Fibroblast of lung (primary cell): ENCODE results near the gene PRKCI. TPM values are rescaled to one million over a fixed set of nuclear protein-coding genes. Genes with fewer than 3 reads are reported as not detected.
A peak's percentile ranks its signal among the peaks of the same experiment; 100 is the strongest.

Experiments used
- DNase-seq, 2 donors: peaks; one replicate each; pipeline versions ENCODE4 v3.0.0 to v3.0.0-alpha.2; 2010; ENCODE audit warnings: low read depth in 2 of 2
- H2AFZ ChIP-seq: 2 replicates; pipeline ENCODE4 v1.5.1; 2012; ENCODE audit warnings: low read length, control low read depth, inconsistent platforms
- H3K27ac ChIP-seq: 2 replicates; pipeline ENCODE4 v1.5.1; 2011; ENCODE audit warnings: low read length, control low read depth; ENCODE audit not compliant: insufficient read depth
- H3K27me3 ChIP-seq: 2 replicates; pipeline ENCODE4 v1.5.1; 2011; ENCODE audit warnings: mild to moderate bottlenecking, low read length; ENCODE audit not compliant: control insufficient read depth, insufficient read depth
- H3K36me3 ChIP-seq: 2 replicates; pipeline ENCODE4 v1.5.1; 2011; ENCODE audit warnings: low read length; ENCODE audit not compliant: control insufficient read depth, insufficient read depth
- H3K4me1 ChIP-seq: 2 replicates; pipeline ENCODE4 v1.5.1; 2011; ENCODE audit warnings: low read length; ENCODE audit not compliant: control insufficient read depth, insufficient read depth; ENCODE audit errors: extremely low read depth
- H3K4me2 ChIP-seq: 2 replicates; pipeline ENCODE4 v1.5.1; 2011; ENCODE audit warnings: low read length, control low read depth; ENCODE audit not compliant: insufficient read depth; ENCODE audit errors: extremely low read depth
- H3K4me3 ChIP-seq, 4 experiments: fragments of 200-600 bp in 1 of 4; sonication (generic) in 1 of 4; replicated peaks in 1 of 4; 2 replicates each; pipeline ENCODE4 v1.5.1; 2011 to 2016; ENCODE audit warnings: low read length in 4 of 4, low read depth in 3 of 4, mild to moderate bottlenecking in 3 of 4, control low read depth in 2 of 4, inconsistent platforms in 1 of 4, mixed read lengths in 1 of 4; ENCODE audit not compliant: insufficient read depth in 1 of 4; ENCODE audit errors: control extremely low read depth in 1 of 4
- H3K79me2 ChIP-seq: 2 replicates; pipeline ENCODE4 v1.5.1; 2012; ENCODE audit warnings: mild to moderate bottlenecking, low read length, inconsistent platforms; ENCODE audit not compliant: control insufficient read depth, insufficient read depth
- H3K9ac ChIP-seq: 2 replicates; pipeline ENCODE4 v1.5.1; 2011; ENCODE audit warnings: mild to moderate bottlenecking, low read length, control low read depth; ENCODE audit not compliant: insufficient read depth
- H3K9me3 ChIP-seq: 2 replicates; pipeline ENCODE4 v1.5.1; 2012; ENCODE audit warnings: low read depth, low read length; ENCODE audit not compliant: control insufficient read depth, insufficient read depth
- H4K20me1 ChIP-seq: 2 replicates; pipeline ENCODE4 v1.5.1; 2011; ENCODE audit warnings: low read length; ENCODE audit not compliant: control insufficient read depth, insufficient read depth; ENCODE audit errors: extremely low read depth
- CTCF ChIP-seq, 2 donors: IDR thresholded peaks in 1 of 2; conservative IDR thresholded peaks in 1 of 2; 1 replicate in 1 of 2; 2 replicates in 1 of 2; pipeline ENCODE4 v1.5.1; 2011 to 2012; ENCODE audit warnings: low read length in 2 of 2, control low read depth in 1 of 2, inconsistent platforms in 1 of 2, low read depth in 1 of 2, mild to moderate bottlenecking in 1 of 2
- EZH2 ChIP-seq: IDR thresholded peaks from 2 replicates; pipeline ENCODE4 v1.5.1; 2012; ENCODE audit warnings: low read length, control low read depth, mild to moderate bottlenecking; ENCODE audit errors: missing control alignments
- polyA plus RNA-seq, 2 donors: library from polyadenylated mRNA; depleted of rRNA in 1 of 2; stranded (reverse) in 1 of 2; unstranded in 1 of 2; fragments of >200 nt; gene quantifications; 2 replicates each; pipeline ENCODE4 v1.2.1, GENCODE V29; 2011 to 2012; ENCODE audit warnings: missing spikeins in 1 of 2
- total RNA-seq: library from RNA; depleted of rRNA; stranded (reverse); fragments of >200 nt; gene quantifications from 2 replicates; pipeline ENCODE4 v1.2.1, GENCODE V29; 2014

PRKCI gene
- total and polyA plus RNA-seq, 2 donors (not counting 1 experiment from before 2014, with no cell fraction given), result 68.7 to 80.3 TPM

DNA sequence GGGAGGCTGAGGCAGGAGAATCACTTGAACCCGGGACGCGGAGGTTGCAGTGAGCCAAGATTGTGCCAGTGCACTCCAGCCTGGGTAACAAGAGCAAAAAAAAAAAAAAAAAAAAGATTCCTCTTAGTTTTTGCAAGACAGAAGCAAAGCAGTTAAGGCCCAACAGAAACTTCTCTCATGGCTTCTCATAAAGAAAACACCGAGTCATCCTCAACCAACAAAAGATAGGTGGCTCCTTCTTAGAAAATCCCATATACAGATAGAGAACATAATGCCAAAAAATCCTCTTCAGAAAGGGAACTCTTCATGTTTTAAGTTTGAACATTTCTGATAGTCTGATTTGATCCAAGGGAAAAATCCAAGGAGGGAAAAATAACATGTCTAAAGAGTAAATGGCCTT is 122.7 kb downstream of the PRKCI start:
- Histone ChIP-seq H3K36me3 (no peaks in the 10 kb centered on the region), H3K4me3 (no peak overlapping the region), H4K20me1 (no peaks in the 10 kb centered on the region), H3K4me2 (no peak overlapping the region), H3K79me2 (no peaks in the 10 kb centered on the region), H3K27me3 (no peaks in the 10 kb centered on the region), H3K4me1 (no peaks in the 10 kb centered on the region), H3K27ac (no peak overlapping the region), H2AFZ (no peak overlapping the region), H3K9me3 (no peaks in the 10 kb centered on the region), H3K9ac (no peak overlapping the region)
- DNase-seq, result peak in 1 of 2 donors; percentile 29
- no peak for TF ChIP-seq CTCF (conservative IDR thresholded peaks at IDR 0.05 in 1 of 2, IDR thresholded peaks at IDR 0.05 in 1 of 2; ENCODE audit: low read depth in 1 of 2, low read length in 2 of 2)
- TF ChIP-seq EZH2, result no peak

- Histone ChIP-seq H3K79me2 (no peaks in the 10 kb centered on the region), H4K20me1 (no peaks in the 10 kb centered on the region), H3K27ac (no peak overlapping the region), H3K27me3 (no peaks in the 10 kb centered on the region), H3K4me3 (no peak overlapping the region), H3K4me2 (no peak overlapping the region), H3K4me1 (no peaks in the 10 kb centered on the region), H3K36me3 (no peaks in the 10 kb centered on the region), H2AFZ (no peak overlapping the region), H3K9me3 (no peaks in the 10 kb centered on the region), H3K9ac (no peak overlapping the region)
- peak in 1 of 2 donors; percentile 57 for DNase-seq
- TF ChIP-seq CTCF (conservative IDR thresholded peaks at IDR 0.05 in 1 of 2, IDR thresholded peaks at IDR 0.05 in 1 of 2; ENCODE audit: low read depth in 1 of 2, low read length in 2 of 2) (no peak), EZH2 (no peak)
These were observed 124.5 kb downstream of the PRKCI start for GRCh38 chr3:170346481-170347392.

GRCh38 chr3:170350515-170351413 is 128.5 kb downstream of the PRKCI start:
- H3K27ac ChIP-seq, result no peak overlapping the region
- no peaks in the 10 kb centered on the region for H3K9me3 ChIP-seq
- no peaks in the 10 kb centered on the region for H4K20me1 ChIP-seq
- no peaks in the 10 kb centered on the region for H3K79me2 ChIP-seq
- no peak for DNase-seq
- no peak overlapping the region for H3K4me3 ChIP-seq
- H3K27me3 ChIP-seq, result no peaks in the 10 kb centered on the region
- H3K4me2 ChIP-seq, result no peak overlapping the region
- no peaks in the 10 kb centered on the region for H3K4me1 ChIP-seq
- H2AFZ ChIP-seq, result no peak overlapping the region
- no peak for TF ChIP-seq CTCF (conservative IDR thresholded peaks at IDR 0.05 in 1 of 2, IDR thresholded peaks at IDR 0.05 in 1 of 2; ENCODE audit: low read depth in 1 of 2, low read length in 2 of 2)
- no peak for TF ChIP-seq EZH2
- no peaks in the 10 kb centered on the region for H3K36me3 ChIP-seq
- no peak overlapping the region for H3K9ac ChIP-seq
